A549 (cell line): ENCODE data around the gene IGFBP3.

Experiments
- CHD2 ChIP-seq: fragments of 150-350 bp; IDR thresholded peaks from 2 replicates; pipeline ENCODE4 v1.6.1; 2014; ENCODE audit warnings: low read length; ENCODE audit not compliant: partially characterized antibody
- EP300 ChIP-seq, 2 experiments: fragments of >200 bp; sonication (Bioruptor Twin); formaldehyde crosslinking; IDR thresholded peaks; 2 replicates in 1 of 2; 3 replicates in 1 of 2; pipeline ENCODE4 v1.6.1; 2016 to 2017
- HDAC2 ChIP-seq: fragments of 200-600 bp; sonication (generic); IDR thresholded peaks from 2 replicates; pipeline ENCODE4 v1.6.1; 2016
- POLR2AphosphoS2 ChIP-seq: conservative IDR thresholded peaks from 2 replicates; pipeline ENCODE4 v1.6.1; 2012; ENCODE audit warnings: low read length, improper control_type of control experiment, inconsistent platforms
- TF ChIP-seq, protein P1 (sequence below): fragments of >200 bp; sonication (Bioruptor Twin); formaldehyde crosslinking; IDR thresholded peaks from 3 replicates; pipeline ENCODE4 v1.5.1; 2016
- TF ChIP-seq, protein P2 (sequence below): fragments of 450-650 bp; IDR thresholded peaks from 2 replicates; pipeline ENCODE4 v1.6.1; 2014; ENCODE audit warnings: antibody characterized with exemption

DNA sequence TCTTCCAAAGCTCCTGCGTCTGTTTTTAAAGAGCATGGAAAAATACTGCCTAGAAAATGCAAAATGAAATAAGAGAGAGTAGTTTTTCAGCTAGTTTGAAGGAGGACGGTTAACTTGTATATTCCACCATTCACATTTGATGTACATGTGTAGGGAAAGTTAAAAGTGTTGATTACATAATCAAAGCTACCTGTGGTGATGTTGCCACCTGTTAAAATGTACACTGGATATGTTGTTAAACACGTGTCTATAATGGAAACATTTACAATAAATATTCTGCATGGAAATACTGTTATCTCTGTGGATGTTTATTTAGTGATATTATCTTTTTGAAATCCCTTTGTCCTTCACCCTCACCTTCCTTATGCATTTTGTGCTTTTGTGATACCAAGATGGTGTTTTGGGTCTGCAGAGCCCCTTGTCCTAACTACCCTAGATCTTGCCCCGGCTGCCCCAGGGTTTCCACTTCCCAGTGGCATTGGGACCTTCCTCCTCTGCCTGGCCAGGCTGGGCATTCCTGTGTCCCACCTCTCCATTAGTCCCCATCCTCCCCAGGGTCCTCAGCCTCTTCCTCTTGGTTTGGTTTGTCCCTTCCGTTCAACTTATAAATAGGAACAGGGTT is 27.6 kb downstream of the IGFBP3 start:
- TF ChIP-seq, protein P1, sequence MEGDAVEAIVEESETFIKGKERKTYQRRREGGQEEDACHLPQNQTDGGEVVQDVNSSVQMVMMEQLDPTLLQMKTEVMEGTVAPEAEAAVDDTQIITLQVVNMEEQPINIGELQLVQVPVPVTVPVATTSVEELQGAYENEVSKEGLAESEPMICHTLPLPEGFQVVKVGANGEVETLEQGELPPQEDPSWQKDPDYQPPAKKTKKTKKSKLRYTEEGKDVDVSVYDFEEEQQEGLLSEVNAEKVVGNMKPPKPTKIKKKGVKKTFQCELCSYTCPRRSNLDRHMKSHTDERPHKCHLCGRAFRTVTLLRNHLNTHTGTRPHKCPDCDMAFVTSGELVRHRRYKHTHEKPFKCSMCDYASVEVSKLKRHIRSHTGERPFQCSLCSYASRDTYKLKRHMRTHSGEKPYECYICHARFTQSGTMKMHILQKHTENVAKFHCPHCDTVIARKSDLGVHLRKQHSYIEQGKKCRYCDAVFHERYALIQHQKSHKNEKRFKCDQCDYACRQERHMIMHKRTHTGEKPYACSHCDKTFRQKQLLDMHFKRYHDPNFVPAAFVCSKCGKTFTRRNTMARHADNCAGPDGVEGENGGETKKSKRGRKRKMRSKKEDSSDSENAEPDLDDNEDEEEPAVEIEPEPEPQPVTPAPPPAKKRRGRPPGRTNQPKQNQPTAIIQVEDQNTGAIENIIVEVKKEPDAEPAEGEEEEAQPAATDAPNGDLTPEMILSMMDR = no peak
- TF ChIP-seq CHD2 (no peak), EP300 (IDR thresholded peaks at IDR 0.05) (no peak), POLR2AphosphoS2 (no peak), HDAC2 (no peak)
- TF ChIP-seq, protein P2, sequence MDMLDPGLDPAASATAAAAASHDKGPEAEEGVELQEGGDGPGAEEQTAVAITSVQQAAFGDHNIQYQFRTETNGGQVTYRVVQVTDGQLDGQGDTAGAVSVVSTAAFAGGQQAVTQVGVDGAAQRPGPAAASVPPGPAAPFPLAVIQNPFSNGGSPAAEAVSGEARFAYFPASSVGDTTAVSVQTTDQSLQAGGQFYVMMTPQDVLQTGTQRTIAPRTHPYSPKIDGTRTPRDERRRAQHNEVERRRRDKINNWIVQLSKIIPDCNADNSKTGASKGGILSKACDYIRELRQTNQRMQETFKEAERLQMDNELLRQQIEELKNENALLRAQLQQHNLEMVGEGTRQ = no peak
